IMR-90 (cell line): Measurements from ENCODE around the gene HIPK1. TPM values are rescaled to one million over a fixed set of nuclear protein-coding genes. Genes with fewer than 3 reads are reported as not detected.
A peak's percentile ranks its signal among the peaks of the same experiment; 100 is the strongest.

Source experiments
- ATAC-seq: fragments of 200-7000 bp; cut with Tn5 transposase; 2 replicates; pipeline ENCODE4 v1.9.1; 2020; ENCODE audit warnings: low read depth, mild to moderate bottlenecking, moderate library complexity
- BruUV-seq: library from RNA; stranded (reverse); fragments of 400-500 nt; replicated peaks from 2 replicates; lab custom pipeline; 2021; lab: Mats Ljungman, UMichigan
- CTCF ChIA-PET: fragments of 300-600 bp; formaldehyde crosslinking; extraction: SDS; loops from one replicate; lab custom pipeline; 2021; ENCODE audit warnings: antibody characterized with exemption; lab: Yijun Ruan, JAX
- POLR2A ChIA-PET: fragments of 300-600 bp; sonication (Branson Sonifier 250); formaldehyde crosslinking; loops from one replicate; lab custom pipeline; 2022; ENCODE audit warnings: antibody characterized with exemption; ENCODE audit not compliant: unreplicated experiment; lab: Charles Lee
- DNase-seq: peaks from one replicate; pipeline ENCODE4 v3.0.0; 2013
- H2AFZ ChIP-seq: replicated peaks from 2 replicates; pipeline ENCODE3; 2013; ENCODE audit warnings: low read length, mild to moderate bottlenecking; ENCODE audit not compliant: poor library complexity
- H2AK5ac ChIP-seq: 2 replicates; pipeline ENCODE4 v1.6.1; 2013; ENCODE audit warnings: low read depth, low read length, inconsistent platforms
- H2AK9ac ChIP-seq: replicated peaks from 2 replicates; pipeline ENCODE3; 2013; ENCODE audit warnings: mild to moderate bottlenecking, low read depth, low read length, moderate library complexity; ENCODE audit not compliant: poor library complexity
- H2BK120ac ChIP-seq: 2 replicates; pipeline ENCODE4 v1.6.1; 2013; ENCODE audit warnings: low read depth, low read length, inconsistent platforms
- H2BK15ac ChIP-seq: 3 replicates; pipeline ENCODE4 v1.6.1; 2013; ENCODE audit warnings: low read depth, low read length, inconsistent platforms
- H2BK20ac ChIP-seq: 2 replicates; pipeline ENCODE4 v1.6.1; 2013; ENCODE audit warnings: low read depth, mild to moderate bottlenecking, inconsistent platforms, low read length, moderate library complexity
- H2BK5ac ChIP-seq: 2 replicates; pipeline ENCODE4 v1.6.1; 2013; ENCODE audit warnings: mild to moderate bottlenecking, low read depth, low read length, inconsistent platforms; ENCODE audit not compliant: poor library complexity, severe bottlenecking
- H3K14ac ChIP-seq: replicated peaks from 2 replicates; pipeline ENCODE4 v1.6.1; 2013; ENCODE audit warnings: low read depth, low read length, inconsistent platforms
- H3K18ac ChIP-seq: 2 replicates; pipeline ENCODE4 v1.6.1; 2013; ENCODE audit warnings: low read depth, low read length, control low read depth
- H3K23ac ChIP-seq: 2 replicates; pipeline ENCODE4 v1.6.1; 2013; ENCODE audit warnings: low read depth, low read length, inconsistent platforms
- H3K27ac ChIP-seq: 2 replicates; pipeline ENCODE4 v1.5.1; 2013; ENCODE audit warnings: mild to moderate bottlenecking, control low read depth, low read length; ENCODE audit not compliant: insufficient read depth
- H3K27me3 ChIP-seq: 2 replicates; pipeline ENCODE4 v1.6.1; 2013; ENCODE audit warnings: low read length; ENCODE audit not compliant: control insufficient read depth, insufficient read depth
- H3K36me3 ChIP-seq: 2 replicates; pipeline ENCODE4 v1.6.1; 2013; ENCODE audit warnings: low read length, mixed read lengths; ENCODE audit not compliant: control insufficient read depth, insufficient read depth
- H3K4ac ChIP-seq: 2 replicates; pipeline ENCODE4 v1.6.1; 2013; ENCODE audit warnings: low read depth, low read length, inconsistent platforms
- H3K4me1 ChIP-seq: 2 replicates; pipeline ENCODE4 v1.6.1; 2013; ENCODE audit warnings: low read length, mixed read lengths; ENCODE audit not compliant: control insufficient read depth, insufficient read depth
- H3K4me2 ChIP-seq: 2 replicates; pipeline ENCODE4 v1.6.1; 2013; ENCODE audit warnings: low read depth, mild to moderate bottlenecking, control low read depth, low read length, moderate library complexity
- H3K4me3 ChIP-seq: 2 replicates; pipeline ENCODE4 v1.5.1; 2013; ENCODE audit warnings: low read depth, mild to moderate bottlenecking, control low read depth, low read length, moderate library complexity; ENCODE audit not compliant: insufficient read depth
- H3K56ac ChIP-seq: 2 replicates; pipeline ENCODE4 v1.6.1; 2013; ENCODE audit warnings: low read length, inconsistent platforms; ENCODE audit not compliant: insufficient read depth; ENCODE audit errors: extremely low read depth
- H3K79me1 ChIP-seq, 2 experiments: 2 replicates each; pipeline ENCODE4 v1.6.1; 2013; ENCODE audit warnings: low read length in 2 of 2, inconsistent platforms in 1 of 2, low read depth in 1 of 2
- H3K9ac ChIP-seq: 2 replicates; pipeline ENCODE4 v1.6.1; 2013; ENCODE audit warnings: low read depth, low read length, control low read depth
- H3K9me1 ChIP-seq: 2 replicates; pipeline ENCODE4 v1.6.1; 2013; ENCODE audit warnings: low read length, inconsistent platforms; ENCODE audit not compliant: insufficient read depth
- H3K9me3 ChIP-seq: 2 replicates; pipeline ENCODE4 v1.6.1; 2013; ENCODE audit warnings: low read length; ENCODE audit not compliant: control insufficient read depth, insufficient read depth
- H4K20me1 ChIP-seq: 2 replicates; pipeline ENCODE4 v1.6.1; 2013; ENCODE audit warnings: low read length, inconsistent platforms; ENCODE audit not compliant: insufficient read depth
- H4K5ac ChIP-seq: 2 replicates; pipeline ENCODE4 v1.6.1; 2013; ENCODE audit warnings: mild to moderate bottlenecking, low read depth, low read length, control low read depth
- H4K8ac ChIP-seq, 2 experiments: 2 replicates each; pipeline ENCODE4 v1.6.1; 2013; ENCODE audit warnings: low read depth in 2 of 2, low read length in 2 of 2, control low read depth in 1 of 2, inconsistent platforms in 1 of 2
- H4K91ac ChIP-seq: 2 replicates; pipeline ENCODE4 v1.6.1; 2013; ENCODE audit warnings: low read depth, low read length, inconsistent platforms; ENCODE audit not compliant: insufficient read depth
- CHD1 ChIP-seq: IDR thresholded peaks from 2 replicates; pipeline ENCODE4 v1.6.1; 2012; ENCODE audit warnings: low read depth, low read length, improper control_type of control experiment
- POLR2A ChIP-seq: IDR thresholded peaks from 2 replicates; pipeline ENCODE4 v1.6.1; 2012; ENCODE audit warnings: mild to moderate bottlenecking, low read depth, low read length
- RAD21 ChIP-seq: IDR thresholded peaks from 2 replicates; pipeline ENCODE4 v1.6.1; 2012; ENCODE audit warnings: low read length, improper control_type of control experiment
- dilution Hi-C: fragments of 300-500 bp; cut with HindIII; formaldehyde crosslinking; loops from one replicate; pipeline ENCODE4 v1.14.3; 2018; ENCODE audit warnings: low sequenced_read_pairs; ENCODE audit not compliant: unreplicated experiment
- in situ Hi-C: fragments of 300-500 bp; cut with MboI; formaldehyde crosslinking; loops from 3 replicates; pipeline ENCODE4 v1.14.3; 2019; ENCODE audit warnings: low sequenced_read_pairs, inconsistent platforms, mixed read lengths
- intact Hi-C: fragments of 100-400 bp; cut with micrococcal nuclease; formaldehyde crosslinking; loops from 2 replicates; pipeline ENCODE4 v1.10.0; 2022
- polyA plus RNA-seq, 3 experiments: library from polyadenylated mRNA; depleted of rRNA; stranded (reverse); fragments of >200 nt; gene quantifications; 2 replicates each; pipeline ENCODE4 v1.2.3, GENCODE V29; 2012; ENCODE audit warnings: low replicate concordance in 1 of 3
- total RNA-seq: library from RNA; depleted of rRNA; stranded (reverse); fragments of >200 nt; gene quantifications from 2 replicates; pipeline ENCODE4 v1.2.3, GENCODE V29; 2012

The HIPK1 gene
- total and polyA plus RNA-seq, 2 of the 4 experiments (the other 2 are of a cell fraction), result 15.3 to 33.9 TPM

DNA sequence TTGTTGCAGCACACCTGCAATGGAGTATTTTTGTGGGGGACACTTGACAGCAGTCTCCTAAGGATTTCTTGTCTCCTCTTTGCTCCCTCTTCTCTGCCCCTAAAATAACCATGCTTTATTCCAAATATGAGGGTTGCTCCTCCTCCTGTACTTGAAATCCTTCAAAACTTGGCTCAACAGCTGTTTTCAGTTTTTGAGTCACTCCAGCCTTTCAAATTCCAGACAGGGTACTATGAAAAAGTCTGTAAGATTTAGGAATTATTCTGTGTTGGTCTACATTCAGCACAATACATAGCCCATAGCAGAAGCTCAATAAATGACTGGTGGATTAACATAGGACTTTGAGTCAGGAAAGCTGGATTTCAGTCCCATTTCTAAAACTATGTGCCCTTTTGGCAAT, 30.0 kb upstream of the HIPK1 start:
- H3K18ac ChIP-seq, result no peak overlapping the region
- no TSS peak for BruUV-seq
- H2BK20ac ChIP-seq, result no peak overlapping the region
- peak; percentile 23 for DNase-seq
- H3K9me1 ChIP-seq, result no peaks in the 10 kb centered on the region
- dilution Hi-C loops (no loop called here), in situ Hi-C loops (no loop called here), intact Hi-C loops (no loop called here)
- ChIA-PET CTCF (interaction anchor here (0.7 kb wide), 1 partner anchor 1182 kb away, joined by 3 read pairs; no protein-coding TSS in a partner anchor), POLR2A (no interaction called here)
- no peak overlapping the region for H3K4ac ChIP-seq
- H3K9me3 ChIP-seq, result no peaks in the 10 kb centered on the region
- H3K36me3 ChIP-seq, result peaks cover 16% of the 10 kb centered on the region
- H2AK9ac ChIP-seq, result no peak overlapping the region
- H4K5ac ChIP-seq, result no peak overlapping the region
- no peaks in the 10 kb centered on the region for H3K27me3 ChIP-seq
- no peak overlapping the region for H2BK15ac ChIP-seq
- H4K20me1 ChIP-seq, result no peaks in the 10 kb centered on the region
- H3K23ac ChIP-seq, result no peak overlapping the region
- no peak overlapping the region for H4K91ac ChIP-seq
- no peak overlapping the region for H2BK5ac ChIP-seq
- H3K14ac ChIP-seq, result no peak overlapping the region
- H2AFZ ChIP-seq, result no peak overlapping the region
- H4K8ac ChIP-seq, result no peak overlapping the region
- no peaks in the 10 kb centered on the region for H3K4me1 ChIP-seq
- H3K4me2 ChIP-seq, result no peak overlapping the region
- peak; percentile 32; the same call in 1 of the 2 replicates for ATAC-seq
- H3K9ac ChIP-seq, result no peak overlapping the region
- no peak overlapping the region for H2BK120ac ChIP-seq
- H3K79me1 ChIP-seq, result peaks cover 16 to 20% of the 10 kb centered on the region in 2 experiments
- H3K4me3 ChIP-seq, result no peak overlapping the region
- no peak overlapping the region for H2AK5ac ChIP-seq
- no peak overlapping the region for H3K27ac ChIP-seq
- TF ChIP-seq RAD21 (no peak), POLR2A (no peak), CHD1 (no peak)
- no peak overlapping the region for H3K56ac ChIP-seq
